GM18505 (cell line): ENCODE data around the gene EVL.
A peak's percentile ranks its signal among the peaks of the same experiment; 100 is the strongest.

Experiments
- ATAC-seq: cut with Tn5 transposase; IDR thresholded peaks from one replicate; pipeline ENCODE4 v1.9.1; 2021; ENCODE audit not compliant: unreplicated experiment
- POLR2A ChIP-seq: IDR thresholded peaks from 4 replicates; pipeline ENCODE4 v1.6.1; 2011; ENCODE audit warnings: borderline replicate concordance; ENCODE audit not compliant: insufficient read depth, insufficient read length; ENCODE audit errors: extremely low read depth

EVL gene

DNA sequence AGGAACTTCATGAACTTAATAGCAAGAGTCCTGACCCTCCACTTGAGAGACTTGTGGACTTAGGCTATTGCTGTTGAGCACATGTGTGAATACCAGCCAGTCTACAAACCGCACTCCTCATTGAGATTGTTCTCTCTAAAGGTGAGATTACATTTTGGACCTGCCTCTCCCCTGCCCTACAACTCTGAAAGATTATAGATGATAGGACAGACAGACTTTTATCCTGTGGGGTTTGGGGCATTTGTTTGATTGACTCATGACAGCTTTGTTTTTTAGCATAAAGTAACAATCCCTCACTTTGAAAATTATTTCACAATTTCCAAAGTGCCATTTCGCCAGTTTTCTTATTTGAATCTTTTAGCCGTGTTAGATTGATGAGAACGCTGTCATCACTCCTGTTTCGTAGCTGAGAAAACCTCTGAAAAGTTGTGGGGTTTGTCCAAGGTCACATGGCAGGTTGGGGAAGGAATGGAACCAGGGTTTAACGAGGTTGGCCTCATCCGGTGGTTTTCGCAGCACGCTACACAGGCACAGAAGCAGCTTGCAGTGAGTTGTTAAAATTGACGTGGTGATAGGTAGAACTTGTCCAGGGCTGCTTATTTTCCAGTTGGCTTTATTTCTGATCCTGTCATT, 836 bp downstream of the EVL start:
- ATAC-seq, result no peak
- TF ChIP-seq POLR2A, result peak; percentile 87

GRCh38 chr14:100066962-100067361, 1.7 kb downstream of the EVL start:
- no peak for ATAC-seq
- TF ChIP-seq POLR2A, result peak; percentile 41

DNA sequence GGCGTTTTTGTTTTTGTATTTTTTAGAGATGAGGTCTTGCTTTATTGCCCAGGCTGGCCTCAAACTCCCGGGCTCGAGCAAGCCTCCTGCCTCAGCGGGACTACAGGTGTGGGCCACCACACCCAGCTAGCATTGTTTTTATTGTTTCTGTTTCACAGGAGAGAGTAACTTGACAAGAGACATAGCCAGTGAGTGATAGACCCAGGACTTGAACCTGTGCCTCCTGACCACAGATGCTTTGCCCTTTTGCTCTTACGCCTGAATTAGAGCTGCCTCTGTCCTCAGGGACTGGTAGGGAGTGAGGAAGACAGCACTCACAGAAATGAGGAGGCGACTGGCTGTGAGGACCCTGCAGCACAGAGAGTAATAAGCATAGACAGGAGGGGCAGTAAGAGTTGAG, 2.3 kb downstream of the EVL start:
- TF ChIP-seq POLR2A, result no peak
- no peak for ATAC-seq

DNA sequence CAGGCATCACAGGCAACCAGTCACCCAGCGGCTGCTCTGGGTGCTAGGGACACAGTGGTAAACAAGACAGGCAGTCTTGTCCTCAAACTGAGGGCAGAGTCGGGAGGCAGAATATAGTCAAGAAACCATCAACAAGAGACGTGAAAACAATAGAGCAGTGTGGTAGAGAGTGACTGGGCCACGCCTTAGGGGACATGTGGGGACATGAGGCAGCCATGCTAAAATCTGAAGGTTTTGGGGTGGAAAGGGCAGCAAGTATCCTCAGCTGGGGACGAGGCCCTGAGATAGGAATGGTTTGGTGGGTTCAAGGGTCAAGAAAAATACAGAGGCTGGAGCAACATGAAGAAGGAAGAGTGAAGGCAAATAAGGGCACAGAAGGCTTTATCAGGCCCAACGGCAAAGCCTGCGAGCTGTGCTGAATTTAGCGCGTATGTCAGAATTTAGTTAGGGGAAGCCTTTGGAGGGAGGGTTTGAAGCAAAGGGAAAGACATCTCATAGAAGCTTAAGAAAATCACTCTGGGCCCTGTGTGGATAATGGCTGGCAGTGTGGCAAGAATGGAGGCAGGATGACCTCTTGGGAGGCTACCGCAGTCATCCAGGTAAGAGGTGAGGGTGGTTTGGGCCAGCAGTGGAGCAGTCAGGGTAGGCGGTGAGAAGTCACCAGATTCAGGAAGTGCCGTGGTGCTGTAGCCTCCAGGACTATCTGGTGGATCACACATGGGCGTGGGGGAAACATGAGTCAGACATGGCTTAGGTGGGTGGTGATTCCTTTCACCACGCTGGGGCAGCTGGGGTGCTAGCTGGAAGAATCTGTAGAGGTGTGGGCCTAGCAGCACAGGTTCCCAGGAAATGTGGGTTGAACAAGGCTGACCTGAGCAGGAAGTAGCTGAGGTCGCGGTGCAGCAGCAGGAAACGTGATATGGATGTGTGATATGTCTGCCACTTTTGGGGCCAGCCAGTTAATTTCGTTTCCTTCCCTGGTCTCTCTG, 3.0 kb downstream of the EVL start:
- TF ChIP-seq POLR2A, result peak; percentile 82
- no peak for ATAC-seq

DNA sequence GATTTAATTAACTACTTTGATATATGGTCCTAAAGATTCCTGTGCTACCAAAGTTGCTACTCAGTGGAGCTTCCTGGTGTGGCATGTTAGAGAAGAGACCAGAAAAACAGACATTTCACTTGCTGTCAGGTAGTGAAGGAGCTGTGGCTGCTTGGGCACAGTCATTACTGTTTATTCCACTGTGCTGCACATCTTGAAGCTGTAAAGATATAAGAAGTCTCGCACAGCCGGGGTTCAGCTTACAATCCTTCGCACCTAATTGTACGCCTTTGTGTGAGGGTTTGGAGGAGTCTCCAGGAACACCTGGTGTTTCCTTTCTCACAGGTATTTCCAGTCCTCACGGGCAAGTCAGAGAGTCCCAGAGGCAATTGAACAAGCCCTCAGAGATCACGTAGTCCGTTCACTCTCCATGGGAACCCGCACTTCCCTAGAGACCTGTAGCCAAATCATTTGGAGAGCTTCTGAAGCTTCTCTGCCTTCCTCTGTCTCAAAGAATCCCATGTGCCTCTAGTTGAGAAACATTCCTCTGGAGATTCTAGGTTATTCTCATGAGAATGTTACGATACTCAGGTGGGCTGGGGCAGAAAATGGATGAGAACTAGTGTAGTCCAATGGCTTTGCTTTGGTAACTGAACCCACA, 4.1 kb downstream of the EVL start:
- TF ChIP-seq POLR2A, result no peak
- ATAC-seq, result no peak

GRCh38 chr14:100070310-100070709, 5.1 kb downstream of the EVL start:
- peak; percentile 33 for TF ChIP-seq POLR2A
- ATAC-seq, result no peak

DNA sequence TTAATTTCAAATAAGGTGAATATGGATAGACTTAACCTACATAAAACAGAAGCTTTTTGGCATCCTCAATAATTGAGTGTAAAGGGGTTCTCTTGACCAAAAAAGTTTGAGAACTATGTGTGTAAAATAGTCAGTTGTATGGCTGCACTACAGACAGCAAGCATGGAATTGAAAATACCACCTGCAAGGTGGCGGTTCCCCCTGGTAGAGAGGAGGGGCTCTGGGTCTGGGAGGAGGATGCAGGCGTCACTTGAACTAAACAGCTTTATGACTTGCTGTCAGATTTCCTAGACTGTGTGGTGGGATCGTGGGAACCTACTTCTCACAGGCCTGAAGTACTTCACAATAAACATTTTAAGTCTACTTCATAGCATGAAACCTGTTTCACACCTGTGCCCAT, 6.3 kb downstream of the EVL start:
- TF ChIP-seq POLR2A, result no peak
- no peak for ATAC-seq

DNA sequence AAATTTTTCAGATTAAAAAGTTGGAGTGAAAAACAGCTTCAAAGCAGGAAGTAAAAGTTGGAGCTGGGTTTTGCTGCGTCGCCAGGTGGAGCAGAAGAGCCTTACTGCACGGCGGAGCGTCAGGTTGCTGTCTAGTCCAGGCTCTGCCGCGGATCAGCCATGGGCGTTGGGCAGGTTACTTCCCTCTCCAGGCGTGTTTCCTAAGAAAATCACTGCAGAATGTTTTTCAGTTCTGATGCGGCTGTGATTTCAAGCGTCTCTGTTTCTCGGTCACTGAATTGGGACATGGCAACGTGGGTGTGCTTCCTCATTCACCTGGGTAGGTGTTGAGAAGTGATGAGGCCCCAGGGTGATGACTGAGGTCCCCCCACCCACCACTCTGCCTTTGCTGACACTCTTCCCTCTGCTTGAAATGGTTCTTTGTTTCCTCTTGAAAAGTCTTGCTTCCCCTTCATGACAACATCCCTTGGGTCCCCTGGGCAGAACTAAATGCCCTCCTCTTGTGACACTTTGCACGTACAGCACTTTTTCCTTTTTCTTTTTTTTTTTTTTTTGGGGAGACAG, 7.6 kb downstream of the EVL start:
- ATAC-seq, result no peak
- TF ChIP-seq POLR2A, result peak; percentile 39

- TF ChIP-seq POLR2A, result no peak
- ATAC-seq, result no peak
Measured at GRCh38 chr14:100073576-100074430, 8.6 kb downstream of the EVL start.

DNA sequence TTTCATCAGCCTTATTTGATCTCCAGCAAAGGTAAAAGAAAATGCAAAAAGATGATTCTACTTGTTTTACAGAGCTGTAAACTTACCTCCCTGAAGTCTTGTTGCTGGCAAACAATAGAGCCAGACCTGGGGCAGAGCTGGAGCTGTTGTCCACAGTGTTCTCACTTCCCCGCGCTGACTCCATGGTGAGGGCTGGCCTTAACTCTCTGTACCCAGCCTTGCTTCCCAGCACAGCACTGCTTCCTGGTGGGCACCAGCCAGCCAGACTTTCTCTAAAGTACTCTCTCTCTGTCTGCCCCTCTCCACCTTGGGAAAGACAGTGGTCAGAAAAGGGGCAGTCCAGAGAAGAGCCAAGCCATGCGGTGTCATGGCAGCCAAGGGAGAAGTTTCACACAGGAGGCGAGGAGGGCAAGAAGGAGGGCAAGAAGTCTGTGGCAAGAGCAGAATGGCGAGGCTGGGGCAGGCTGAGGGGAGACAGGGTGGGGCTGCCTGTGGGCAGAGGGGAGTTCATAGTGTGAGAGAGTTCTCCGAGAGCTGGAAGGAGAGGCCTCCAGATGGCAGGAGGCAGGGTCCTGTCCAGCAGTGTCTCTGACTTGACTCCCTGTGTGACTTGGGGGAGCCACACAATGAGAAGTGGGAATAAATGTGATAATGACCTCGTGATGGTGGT, 9.3 kb downstream of the EVL start:
- TF ChIP-seq POLR2A, result no peak
- no peak for ATAC-seq

DNA sequence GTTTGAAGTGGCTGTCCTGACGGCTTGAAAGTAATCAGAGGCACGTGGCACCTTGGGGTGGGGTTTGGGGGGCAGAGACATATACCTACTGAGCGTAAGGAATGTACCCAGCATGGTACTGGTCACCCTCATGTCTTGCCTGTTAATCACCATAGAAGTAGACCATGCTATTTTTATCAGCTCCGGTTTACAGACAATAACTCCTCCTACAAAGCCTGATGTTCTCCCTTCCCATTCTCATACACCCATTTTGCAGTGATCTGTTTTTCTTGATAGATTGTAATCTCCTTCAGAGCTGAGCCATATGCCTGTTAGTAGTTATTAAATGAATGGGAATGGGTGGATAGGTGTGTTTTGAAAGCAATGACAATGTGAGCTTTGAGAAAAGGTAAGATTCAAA, 10.5 kb downstream of the EVL start:
- TF ChIP-seq POLR2A, result no peak
- ATAC-seq, result no peak

GRCh38 chr14:100076133-100076532, 10.9 kb downstream of the EVL start:
- ATAC-seq, result no peak
- TF ChIP-seq POLR2A, result no peak
